GM21528 (cell line): ENCODE data around the gene NRXN3.
"Not testable (repeated sequence)": the region's sequence is repeated elsewhere in the genome, so short reads cannot be mapped to it uniquely, and the experiment has no call there.

ENCODE experiments used
- ATAC-seq: cut with Tn5 transposase; IDR thresholded peaks from one replicate; pipeline ENCODE4 v1.9.1; 2021; ENCODE audit warnings: mild to moderate bottlenecking, moderate library complexity; ENCODE audit not compliant: unreplicated experiment, low FRiP score

The NRXN3 gene

GRCh38 chr14:79083356-79083755 is 913.2 kb downstream of the NRXN3 start:
- ATAC-seq: no peak

DNA sequence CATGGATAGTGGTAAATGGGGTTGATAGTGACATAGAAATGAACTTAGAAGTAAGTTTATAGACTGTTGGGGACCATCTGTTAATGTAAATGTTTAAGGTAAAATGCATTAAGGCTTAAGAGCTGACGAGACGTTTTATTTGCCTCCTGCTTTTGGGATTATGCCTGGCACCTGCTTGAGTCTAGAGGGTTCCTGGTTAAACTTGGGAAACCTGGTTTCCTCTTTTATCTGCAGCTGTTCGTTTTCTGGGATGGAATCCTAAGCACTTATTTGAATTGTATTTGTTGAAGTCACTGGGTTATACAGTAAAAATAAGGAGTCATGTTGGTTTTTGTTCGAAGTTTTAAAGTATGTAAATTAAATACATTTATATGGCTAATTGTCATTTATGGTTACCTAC is 914.7 kb downstream of the NRXN3 start:
- no peak for ATAC-seq

DNA sequence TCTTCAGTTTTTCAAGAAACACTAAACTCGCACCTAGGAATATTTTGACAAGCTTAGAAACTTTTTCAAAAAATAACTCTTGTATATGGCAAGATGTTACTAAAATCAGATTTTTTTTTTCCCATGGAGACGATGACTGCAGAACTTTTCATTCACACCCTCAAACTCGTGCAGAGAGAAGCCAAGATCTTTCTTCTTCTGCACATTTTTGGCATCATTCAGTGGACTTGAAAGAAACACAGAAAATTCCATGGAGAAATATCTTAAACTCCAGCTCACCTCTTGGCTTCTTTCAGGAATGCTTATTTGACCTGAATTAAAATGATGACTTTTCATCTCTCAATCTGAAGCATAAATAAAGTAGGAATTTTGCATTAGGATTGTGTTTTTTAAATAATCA is 919.4 kb downstream of the NRXN3 start:
- ATAC-seq: no peak

- ATAC-seq: no peak
These were observed 920.5 kb downstream of the NRXN3 start for GRCh38 chr14:79090641-79091180.

GRCh38 chr14:79091381-79091963 is 921.3 kb downstream of the NRXN3 start:
- ATAC-seq: no peak

GRCh38 chr14:79093531-79093930 is 923.4 kb downstream of the NRXN3 start:
- ATAC-seq: no peak

- ATAC-seq: no peak
These were observed 924.8 kb downstream of the NRXN3 start for GRCh38 chr14:79094951-79095350.

- ATAC-seq: no peak
These were observed 926.6 kb downstream of the NRXN3 start for GRCh38 chr14:79096811-79097210.

DNA sequence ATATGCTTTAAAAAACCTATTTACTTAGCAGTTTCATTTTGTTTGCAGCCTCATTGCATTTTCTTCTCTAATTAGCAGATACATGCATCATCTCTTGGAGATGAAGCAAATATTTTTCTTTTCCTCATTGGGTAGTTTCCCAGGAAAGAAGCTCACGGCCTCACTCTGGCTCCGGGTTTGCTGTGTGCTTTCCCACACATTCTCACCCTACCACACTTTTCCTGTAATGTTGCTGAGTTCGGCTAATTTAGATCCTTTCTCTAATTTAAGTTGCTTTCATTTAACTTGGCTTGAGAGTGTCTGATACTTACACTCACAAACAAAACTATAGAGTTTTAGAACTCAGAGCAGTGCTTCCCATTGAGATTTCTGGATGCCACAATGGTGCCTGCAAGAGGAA is 928.2 kb downstream of the NRXN3 start:
- no peak for ATAC-seq

GRCh38 chr14:79100578-79100977 is 930.4 kb downstream of the NRXN3 start:
- no peak for ATAC-seq

DNA sequence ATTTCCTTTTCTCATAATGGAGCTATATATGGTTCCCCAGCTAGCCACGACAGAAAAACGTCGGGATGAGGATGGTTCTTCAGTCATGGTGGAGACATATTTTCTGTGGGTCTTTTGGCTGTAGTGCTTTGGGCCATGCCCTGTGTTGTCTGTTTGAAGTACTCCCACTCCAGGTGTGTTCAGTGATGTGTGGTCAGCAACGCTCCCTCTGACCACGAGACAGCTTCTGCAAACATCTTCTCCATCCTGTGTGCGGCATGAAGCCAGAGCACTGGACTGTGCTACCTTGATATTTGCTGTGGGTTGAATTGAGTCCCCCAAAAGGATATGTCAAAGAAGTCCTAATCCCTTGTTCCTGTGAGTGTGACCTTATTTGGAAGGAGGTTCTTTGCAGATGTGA is 931.2 kb downstream of the NRXN3 start:
- ATAC-seq: no peak

DNA sequence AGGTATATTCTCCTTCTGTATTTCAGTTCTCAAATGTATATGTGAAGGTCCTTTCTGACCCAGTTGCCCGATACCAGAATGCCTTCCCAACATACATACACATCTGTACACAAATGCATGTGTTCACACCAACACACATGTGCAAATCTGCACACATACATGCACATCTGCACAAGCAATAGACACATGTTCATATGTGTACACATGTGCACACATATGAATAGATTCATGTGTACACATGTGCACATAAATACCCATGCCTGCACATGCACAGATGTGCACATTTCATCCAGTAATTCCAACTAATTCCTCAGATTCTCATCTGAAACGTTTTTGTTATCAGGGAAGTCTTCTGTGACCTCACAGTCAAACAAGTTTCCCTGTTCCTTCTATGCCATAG is 933.6 kb downstream of the NRXN3 start:
- no peak for ATAC-seq

GRCh38 chr14:79110564-79110963 is 940.4 kb downstream of the NRXN3 start:
- ATAC-seq: not testable (repeated sequence)

DNA sequence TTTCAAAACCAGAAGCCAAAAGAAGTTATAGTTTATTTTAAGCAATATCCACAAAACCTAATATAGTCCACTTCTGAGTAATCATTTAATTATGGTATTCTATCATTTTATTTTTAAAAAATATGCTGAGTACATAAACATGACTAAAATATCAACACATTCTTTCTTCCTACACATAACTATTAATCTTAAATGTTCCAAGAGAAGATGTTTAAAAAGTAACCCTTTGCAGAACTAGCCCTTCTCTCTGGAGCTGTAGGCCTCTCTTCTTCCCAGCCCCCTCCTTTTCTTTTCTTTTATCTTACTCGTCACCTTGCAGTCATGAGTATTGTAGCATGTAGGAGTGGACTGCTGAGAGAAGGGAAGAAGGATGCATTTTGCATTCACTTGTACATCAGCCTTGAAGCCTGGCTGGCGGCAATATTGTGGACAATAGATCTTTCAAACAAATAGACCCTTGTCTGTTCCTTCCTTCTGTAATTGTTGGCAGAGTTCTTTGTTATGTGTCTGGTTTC is 941.9 kb downstream of the NRXN3 start:
- no peak for ATAC-seq

GRCh38 chr14:79117561-79117960 is 947.4 kb downstream of the NRXN3 start:
- ATAC-seq: no peak

- no peak for ATAC-seq
These were observed 948.1 kb downstream of the NRXN3 start for GRCh38 chr14:79118291-79118690.

DNA sequence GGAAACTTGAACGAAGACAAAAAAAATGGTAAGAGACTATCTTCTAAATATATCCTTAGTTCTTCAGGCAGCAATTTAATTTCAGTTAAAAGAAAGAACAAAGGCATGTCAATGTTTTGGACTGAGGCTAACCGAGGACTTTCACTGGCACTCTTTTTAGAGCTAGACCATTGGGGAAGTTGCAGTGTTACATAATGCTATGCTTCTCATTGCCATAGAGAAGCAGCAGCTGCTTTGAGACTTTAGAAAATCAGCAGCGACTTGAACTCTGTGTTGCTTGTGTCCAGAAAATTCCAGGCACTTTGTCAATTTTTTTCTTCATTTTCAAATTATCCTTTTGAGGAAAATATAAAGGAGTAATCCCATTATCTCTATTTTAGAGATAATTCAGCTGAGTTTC is 964.2 kb downstream of the NRXN3 start:
- ATAC-seq: no peak

DNA sequence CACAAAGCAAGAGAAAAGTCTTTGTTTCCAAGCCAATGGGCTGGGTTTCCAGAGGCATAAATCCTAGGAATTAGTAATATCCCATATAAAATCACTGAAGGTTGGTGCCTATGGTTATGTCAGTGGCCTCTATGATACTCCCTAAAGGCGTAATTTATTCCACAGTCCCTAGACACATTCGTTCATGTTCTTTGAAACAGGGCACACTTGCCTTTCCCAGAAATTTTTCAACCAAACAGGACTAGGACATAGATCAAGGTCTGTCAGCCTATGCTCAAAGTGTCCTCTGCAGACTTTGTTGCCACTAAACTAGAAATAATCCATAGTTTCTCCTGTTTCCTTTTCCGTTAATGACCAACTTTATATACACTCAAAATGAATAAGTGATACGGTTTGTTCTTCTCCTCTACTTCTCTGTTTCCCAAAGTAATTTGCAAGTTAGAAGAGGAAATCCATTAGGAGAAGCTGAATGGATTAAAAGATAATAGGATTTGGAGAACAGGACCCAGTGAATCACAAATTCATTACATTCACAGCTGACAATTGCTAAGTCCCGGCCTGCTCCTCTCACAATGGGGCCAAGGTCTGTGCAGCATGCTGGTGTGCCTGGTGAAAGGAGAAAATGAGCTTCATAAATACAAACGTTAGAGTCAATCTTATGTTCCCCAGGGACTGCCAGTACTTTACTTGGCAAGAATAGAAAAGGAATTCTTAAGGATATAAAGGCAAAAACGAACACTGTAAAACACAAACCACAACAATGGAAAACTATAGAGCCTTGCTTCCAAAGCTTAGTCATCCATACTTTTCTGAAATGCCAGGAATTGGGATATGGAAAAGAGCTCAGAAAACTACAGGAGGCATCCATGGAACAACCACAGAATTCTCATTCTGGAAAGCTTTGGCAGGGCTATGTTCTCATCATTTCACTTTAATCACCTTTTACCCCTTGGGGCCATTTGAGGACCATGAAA is 966.2 kb downstream of the NRXN3 start:
- ATAC-seq: no peak

- no peak for ATAC-seq
These were observed 966.9 kb downstream of the NRXN3 start for GRCh38 chr14:79137045-79137430.

DNA sequence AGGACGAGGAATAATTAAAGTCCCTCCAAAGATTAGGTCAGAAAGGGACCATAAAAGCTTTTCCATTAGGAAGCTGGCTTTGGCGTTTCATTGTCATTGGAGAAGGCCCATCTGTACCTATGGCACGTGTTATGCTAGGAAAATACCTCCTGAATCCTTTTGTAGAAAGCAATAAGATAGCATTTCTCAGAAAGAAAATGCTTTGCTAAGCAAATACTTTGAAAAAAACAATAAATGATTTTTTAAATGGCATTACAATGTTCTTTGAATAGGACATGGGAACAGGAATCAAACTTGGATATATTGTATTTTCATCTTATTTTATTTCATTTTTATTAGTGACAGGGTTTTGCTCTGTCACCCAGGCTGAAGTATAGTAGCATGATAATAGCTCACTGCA is 967.7 kb downstream of the NRXN3 start:
- ATAC-seq: no peak

GRCh38 chr14:79144896-79145295 is 974.7 kb downstream of the NRXN3 start:
- ATAC-seq: no peak
